GM19438 (cell line): ENCODE results near the gene GMFB.
A peak's percentile ranks its signal among the peaks of the same experiment; 100 is the strongest.
"Not testable (repeated sequence)": the region's sequence is repeated elsewhere in the genome, so short reads cannot be mapped to it uniquely, and the experiment has no call there.

Experiments used
- ATAC-seq: cut with Tn5 transposase; IDR thresholded peaks from one replicate; pipeline ENCODE4 v1.9.1; 2021; ENCODE audit warnings: low read depth; ENCODE audit not compliant: unreplicated experiment

The GMFB gene

GRCh38 chr14:54462048-54462447 lies 26.7 kb downstream of the GMFB start:
- no peak for ATAC-seq

- no peak for ATAC-seq
Measured at GRCh38 chr14:54459106-54459505, 29.7 kb downstream of the GMFB start.

GRCh38 chr14:54458536-54458935 lies 30.2 kb downstream of the GMFB start:
- ATAC-seq, result not testable (repeated sequence)

- ATAC-seq, result no peak
Measured at GRCh38 chr14:54457609-54457996, 31.2 kb downstream of the GMFB start.

- ATAC-seq, result not testable (repeated sequence)
Measured at GRCh38 chr14:54456820-54457608, 31.8 kb downstream of the GMFB start.

- no peak for ATAC-seq
Measured at GRCh38 chr14:54455363-54455762, 33.4 kb downstream of the GMFB start.

GRCh38 chr14:54453990-54454389 lies 34.8 kb downstream of the GMFB start:
- not testable (repeated sequence) for ATAC-seq

GRCh38 chr14:54453252-54453651 lies 35.5 kb downstream of the GMFB start:
- ATAC-seq, result no peak

GRCh38 chr14:54451961-54452360 lies 36.8 kb downstream of the GMFB start:
- no peak for ATAC-seq

- ATAC-seq, result no peak
Measured at GRCh38 chr14:54451121-54451601, 37.6 kb downstream of the GMFB start.

- peak; percentile 66 for ATAC-seq
Measured at GRCh38 chr14:54450535-54450934, 38.2 kb downstream of the GMFB start.

GRCh38 chr14:54447231-54447692 lies 41.5 kb downstream of the GMFB start:
- ATAC-seq, result no peak

- no peak for ATAC-seq
Measured at GRCh38 chr14:54446161-54446693, 42.6 kb downstream of the GMFB start.

GRCh38 chr14:54444681-54445080 lies 44.1 kb downstream of the GMFB start:
- no peak for ATAC-seq

- no peak for ATAC-seq
Measured at GRCh38 chr14:54443981-54444380, 44.8 kb downstream of the GMFB start.

- not testable (repeated sequence) for ATAC-seq
Measured at GRCh38 chr14:54442961-54443360, 45.8 kb downstream of the GMFB start.

GRCh38 chr14:54440873-54441868 lies 47.6 kb downstream of the GMFB start, which contains the start of gene CNIH1:
Gene CNIH1, minus strand, starts transcription at chr14:54441374. Its CDS starts 47 bp downstream, at chr14:54441327.
- ATAC-seq, result peak; percentile 92

- ATAC-seq, result no peak
Measured at GRCh38 chr14:54440476-54440872, 48.3 kb downstream of the GMFB start.

- ATAC-seq, result no peak
Measured at GRCh38 chr14:54440037-54440436, 48.7 kb downstream of the GMFB start.

GRCh38 chr14:54438703-54439102 lies 50.1 kb downstream of the GMFB start:
- no peak for ATAC-seq

- ATAC-seq, result not testable (repeated sequence)
Measured at GRCh38 chr14:54437954-54438353, 50.8 kb downstream of the GMFB start.
